Caco-2 (cell line): ENCODE data around the gene C4orf50. TPM values are rescaled to one million over a fixed set of nuclear protein-coding genes. Genes with fewer than 3 reads are reported as not detected.
"Not testable (repeated sequence)": the region's sequence is repeated elsewhere in the genome, so short reads cannot be mapped to it uniquely, and the experiment has no call there.

Experiments used
- BruUV-seq: library from RNA; stranded (reverse); fragments of 400-500 nt; replicated peaks from 2 replicates; lab custom pipeline; 2021; lab: Mats Ljungman, UMichigan
- CTCF ChIA-PET: fragments of 300-600 bp; sonication (Branson Sonifier 250); formaldehyde crosslinking; loops from one replicate; lab custom pipeline; 2022; ENCODE audit warnings: antibody characterized with exemption; lab: Charles Lee
- POLR2A ChIA-PET: fragments of 300-600 bp; sonication (Branson Sonifier 250); formaldehyde crosslinking; loops from one replicate; lab custom pipeline; 2022; ENCODE audit warnings: antibody characterized with exemption; lab: Charles Lee
- DNase-seq, 2 experiments: peaks; one replicate each; pipeline versions ENCODE4 v3.0.0 to v3.0.0-alpha.2; 2020 to 2022
- H3K27me3 ChIP-seq: replicated peaks from 2 replicates; pipeline ENCODE4 v1.6.0; 2011; ENCODE audit warnings: low read length; ENCODE audit not compliant: control insufficient read depth, insufficient read depth
- H3K36me3 ChIP-seq: 2 replicates; pipeline ENCODE4 v1.5.1; 2011; ENCODE audit warnings: low read length; ENCODE audit not compliant: control insufficient read depth, insufficient read depth
- H3K4me1 ChIP-seq: fragments of 250-450 bp; sonication (Bioruptor Pico); 2 replicates; pipeline ENCODE4 v1.5.1; 2020; ENCODE audit warnings: mild to moderate bottlenecking
- H3K4me3 ChIP-seq: 2 replicates; pipeline ENCODE4 v1.5.1; 2011; ENCODE audit warnings: low read depth, mild to moderate bottlenecking, control low read depth, low read length
- H3K9me3 ChIP-seq: fragments of 250-450 bp; sonication (Bioruptor Pico); 2 replicates; pipeline ENCODE4 v1.5.1; 2020; ENCODE audit warnings: mild to moderate bottlenecking, moderate library complexity
- H3K27ac Mint-ChIP-seq: one replicate; pipeline ENCODE4 v1.8.0; 2022; ENCODE audit warnings: mixed read lengths; ENCODE audit not compliant: unreplicated experiment
- H3K27me3 Mint-ChIP-seq: one replicate; pipeline ENCODE4 v1.8.0; 2022; ENCODE audit warnings: mixed read lengths; ENCODE audit not compliant: insufficient read depth, unreplicated experiment
- H3K36me3 Mint-ChIP-seq: one replicate; pipeline ENCODE4 v1.8.0; 2022; ENCODE audit warnings: mild to moderate bottlenecking, mixed read lengths; ENCODE audit not compliant: insufficient read depth, unreplicated experiment
- H3K4me1 Mint-ChIP-seq: one replicate; pipeline ENCODE4 v1.8.0; 2022; ENCODE audit warnings: low read depth, mixed read lengths; ENCODE audit not compliant: unreplicated experiment
- H3K4me3 Mint-ChIP-seq: one replicate; pipeline ENCODE4 v1.8.0; 2022; ENCODE audit warnings: mild to moderate bottlenecking, moderate library complexity, mixed read lengths; ENCODE audit not compliant: unreplicated experiment
- H3K9me3 Mint-ChIP-seq: one replicate; pipeline ENCODE4 v1.8.0; 2022; ENCODE audit warnings: mixed read lengths; ENCODE audit not compliant: unreplicated experiment
- intact Hi-C: fragments of 100-400 bp; cut with micrococcal nuclease; formaldehyde crosslinking; loops from one replicate; pipeline ENCODE4 v1.10.0; 2022; ENCODE audit not compliant: unreplicated experiment
- total RNA-seq: library from RNA; stranded (reverse); gene quantifications from 2 replicates; pipeline ENCODE4 v1.2.3, GENCODE V29; 2022
- TF ChIP-seq, protein P1 (sequence below), 2 experiments: fragments of 200-600 bp in 1 of 2; IDR thresholded peaks; 1 replicate in 1 of 2; 2 replicates in 1 of 2; pipeline versions ENCODE4 v1.5.1 to v1.8.0; 2011 to 2022; ENCODE audit warnings: antibody characterized with exemption in 1 of 2, control low read depth in 1 of 2, inconsistent platforms in 1 of 2, low read depth in 1 of 2, low read length in 1 of 2, mild to moderate bottlenecking in 1 of 2, moderate library complexity in 1 of 2; ENCODE audit not compliant: insufficient read depth in 1 of 2, severe bottlenecking in 1 of 2, unreplicated experiment in 1 of 2

C4orf50 gene
- total RNA-seq, 1 experiment from 2014 or later = not detected

DNA sequence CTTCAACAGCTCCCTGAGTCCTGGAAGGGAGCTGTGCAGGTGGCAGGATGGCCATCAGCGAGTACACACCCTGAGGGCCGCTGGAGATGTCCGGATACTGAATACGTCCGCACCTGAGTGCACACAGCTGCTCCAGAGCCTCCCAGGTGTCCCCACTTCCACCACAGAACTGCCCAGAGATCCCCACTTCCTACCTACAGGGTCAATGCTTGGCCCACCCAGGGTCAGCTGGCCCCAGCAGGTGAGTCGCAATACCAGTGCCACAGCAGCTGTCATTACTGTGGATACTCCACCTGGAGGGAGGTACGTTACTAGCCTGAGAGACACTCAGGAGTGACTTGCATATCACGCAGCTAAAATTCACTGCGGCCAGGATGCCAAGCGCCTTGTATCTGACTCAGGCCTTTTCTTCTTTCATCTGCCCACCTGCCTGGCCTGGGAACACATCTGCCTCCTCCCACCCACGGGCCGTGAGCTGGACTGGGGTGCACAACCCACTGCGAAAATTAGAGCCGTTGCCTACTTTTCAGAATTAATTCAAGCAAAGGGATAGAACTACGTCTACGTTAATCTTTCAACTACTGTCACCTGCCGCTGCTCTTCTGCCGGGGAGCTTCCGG lies 9.4 kb downstream of the C4orf50 start:
- Histone ChIP-seq H3K9me3 (no peaks in the 10 kb centered on the region), H3K36me3 (no peaks in the 10 kb centered on the region), H3K4me1 (no peaks in the 10 kb centered on the region), H3K4me3 (no peak overlapping the region), H3K27me3 (no peaks in the 10 kb centered on the region)
- CTCF ChIA-PET = no interaction called here
- no peak overlapping the region for H3K4me3 Mint-ChIP-seq
- TF ChIP-seq, protein P1, sequence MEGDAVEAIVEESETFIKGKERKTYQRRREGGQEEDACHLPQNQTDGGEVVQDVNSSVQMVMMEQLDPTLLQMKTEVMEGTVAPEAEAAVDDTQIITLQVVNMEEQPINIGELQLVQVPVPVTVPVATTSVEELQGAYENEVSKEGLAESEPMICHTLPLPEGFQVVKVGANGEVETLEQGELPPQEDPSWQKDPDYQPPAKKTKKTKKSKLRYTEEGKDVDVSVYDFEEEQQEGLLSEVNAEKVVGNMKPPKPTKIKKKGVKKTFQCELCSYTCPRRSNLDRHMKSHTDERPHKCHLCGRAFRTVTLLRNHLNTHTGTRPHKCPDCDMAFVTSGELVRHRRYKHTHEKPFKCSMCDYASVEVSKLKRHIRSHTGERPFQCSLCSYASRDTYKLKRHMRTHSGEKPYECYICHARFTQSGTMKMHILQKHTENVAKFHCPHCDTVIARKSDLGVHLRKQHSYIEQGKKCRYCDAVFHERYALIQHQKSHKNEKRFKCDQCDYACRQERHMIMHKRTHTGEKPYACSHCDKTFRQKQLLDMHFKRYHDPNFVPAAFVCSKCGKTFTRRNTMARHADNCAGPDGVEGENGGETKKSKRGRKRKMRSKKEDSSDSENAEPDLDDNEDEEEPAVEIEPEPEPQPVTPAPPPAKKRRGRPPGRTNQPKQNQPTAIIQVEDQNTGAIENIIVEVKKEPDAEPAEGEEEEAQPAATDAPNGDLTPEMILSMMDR (IDR thresholded peaks at IDR 0.05; ENCODE audit: insufficient read depth in 1 of 2, low read depth in 1 of 2, low read length in 1 of 2, severe bottlenecking in 1 of 2, unreplicated experiment in 1 of 2) = no peak
- POLR2A ChIA-PET = no interaction called here
- intact Hi-C loops = no loop called here
- H3K36me3 Mint-ChIP-seq = no peaks in the 10 kb centered on the region
- H3K27ac Mint-ChIP-seq = no peak overlapping the region
- BruUV-seq = no TSS peak
- no peak for DNase-seq
- H3K9me3 Mint-ChIP-seq = peaks cover 6% of the 10 kb centered on the region
- no peaks in the 10 kb centered on the region for H3K4me1 Mint-ChIP-seq
- peaks cover 10% of the 10 kb centered on the region for H3K27me3 Mint-ChIP-seq

DNA sequence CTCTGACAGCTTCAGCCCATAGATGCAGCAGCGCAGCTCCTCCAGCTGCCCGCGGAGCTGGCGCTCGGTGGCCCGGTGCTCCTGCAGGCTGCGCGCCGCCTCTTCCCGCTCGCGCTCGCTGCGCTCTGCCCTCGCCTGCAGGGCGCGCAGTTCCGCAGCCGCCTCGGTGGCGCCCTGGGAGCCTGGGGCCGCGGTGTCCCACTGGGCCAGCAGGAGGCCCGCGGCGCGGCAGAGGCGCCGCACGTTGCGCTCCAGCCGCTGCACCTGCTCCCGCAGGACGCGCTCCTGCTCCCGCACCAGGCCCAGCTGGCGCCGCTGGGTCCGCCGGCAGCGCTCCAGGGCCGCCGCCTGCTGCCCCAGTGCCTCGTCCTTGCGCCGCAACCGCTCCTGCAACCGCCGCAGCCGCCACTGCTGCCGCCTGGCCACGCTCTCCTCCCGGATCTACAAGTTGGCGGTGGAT lies 10.1 kb downstream of the C4orf50 start:
- Histone ChIP-seq H3K9me3 (no peaks in the 10 kb centered on the region), H3K4me1 (no peaks in the 10 kb centered on the region), H3K36me3 (no peaks in the 10 kb centered on the region), H3K4me3 (no peak overlapping the region), H3K27me3 (no peaks in the 10 kb centered on the region)
- TF ChIP-seq, protein P1 (IDR thresholded peaks at IDR 0.05; ENCODE audit: insufficient read depth in 1 of 2, low read depth in 1 of 2, low read length in 1 of 2, severe bottlenecking in 1 of 2, unreplicated experiment in 1 of 2) = no peak
- peaks cover 6% of the 10 kb centered on the region for H3K9me3 Mint-ChIP-seq
- H3K4me3 Mint-ChIP-seq = no peak overlapping the region
- BruUV-seq = no TSS peak
- no peaks in the 10 kb centered on the region for H3K4me1 Mint-ChIP-seq
- intact Hi-C loops = no loop called here
- H3K36me3 Mint-ChIP-seq = no peaks in the 10 kb centered on the region
- ChIA-PET POLR2A (no interaction called here), CTCF (no interaction called here)
- DNase-seq = no peak
- no peak overlapping the region for H3K27ac Mint-ChIP-seq
- H3K27me3 Mint-ChIP-seq = peaks cover 10% of the 10 kb centered on the region

DNA sequence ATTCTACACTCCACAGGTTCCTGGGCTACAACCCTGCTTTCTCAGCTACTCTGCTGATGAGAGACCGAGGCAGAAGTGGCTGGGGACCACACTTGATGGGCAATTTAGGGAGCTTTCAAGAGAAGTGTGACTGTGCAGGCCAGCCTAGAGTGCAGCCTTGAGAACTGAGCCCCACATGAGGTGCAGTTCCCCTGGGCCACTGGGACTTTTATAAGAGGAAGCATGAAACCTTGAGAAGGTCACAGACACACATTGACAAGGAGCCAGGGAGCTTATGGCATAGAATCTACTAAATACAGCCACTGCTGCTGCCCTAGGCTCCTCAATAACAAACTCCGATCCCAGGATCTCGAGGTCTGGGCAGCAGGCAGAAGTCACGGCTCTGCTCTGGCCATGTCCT lies 13.1 kb downstream of the C4orf50 start:
- BruUV-seq = no TSS peak
- Mint-ChIP-seq H3K27ac (no peak overlapping the region), H3K4me3 (no peak overlapping the region), H3K36me3 (no peaks in the 10 kb centered on the region), H3K4me1 (no peaks in the 10 kb centered on the region), H3K27me3 (peaks cover 10% of the 10 kb centered on the region), H3K9me3 (peaks cover 6% of the 10 kb centered on the region)
- no peak overlapping the region for H3K4me3 ChIP-seq
- no peaks in the 10 kb centered on the region for H3K36me3 ChIP-seq
- no peaks in the 10 kb centered on the region for H3K4me1 ChIP-seq
- H3K27me3 ChIP-seq = no peaks in the 10 kb centered on the region
- intact Hi-C loops = no loop called here
- CTCF ChIA-PET = no interaction called here
- DNase-seq = no peak
- POLR2A ChIA-PET = no interaction called here
- TF ChIP-seq, protein P1 (IDR thresholded peaks at IDR 0.05; ENCODE audit: insufficient read depth in 1 of 2, low read depth in 1 of 2, low read length in 1 of 2, severe bottlenecking in 1 of 2, unreplicated experiment in 1 of 2) = no peak
- H3K9me3 ChIP-seq = no peaks in the 10 kb centered on the region

DNA sequence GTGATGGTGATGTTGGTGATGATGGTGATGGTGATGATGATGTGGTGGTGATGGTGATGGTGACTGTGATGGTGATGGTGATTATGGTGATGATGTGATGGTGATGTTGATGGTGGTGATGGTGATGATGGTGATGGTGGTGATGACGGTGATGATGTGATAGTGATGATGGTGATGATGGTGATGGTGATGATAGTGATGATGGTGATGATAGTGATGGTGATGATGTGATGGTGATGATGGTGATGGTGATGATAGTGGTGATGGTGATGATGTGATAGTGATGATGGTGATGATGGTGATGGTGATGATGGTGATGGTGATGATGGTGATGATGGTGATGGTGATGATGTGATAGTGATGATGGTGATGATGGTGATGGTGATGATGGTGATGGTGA lies 14.7 kb downstream of the C4orf50 start:
- H3K9me3 Mint-ChIP-seq, H3K36me3 ChIP-seq, H3K4me1 Mint-ChIP-seq, H3K36me3 Mint-ChIP-seq, BruUV-seq, intact Hi-C loops, CTCF ChIA-PET, H3K4me1 ChIP-seq, H3K27ac Mint-ChIP-seq, DNase-seq, H3K4me3 ChIP-seq, H3K27me3 ChIP-seq, H3K4me3 Mint-ChIP-seq, H3K27me3 Mint-ChIP-seq, H3K9me3 ChIP-seq, POLR2A ChIA-PET: not testable (repeated sequence)
